H9 (cell line): ENCODE results near the gene PTCH1. TPM values are rescaled to one million over a fixed set of nuclear protein-coding genes. Genes with fewer than 3 reads are reported as not detected.

Experiments
- DNase-seq: peaks from one replicate; pipeline ENCODE4 v3.0.0-alpha.2; 2017
- H2AFZ ChIP-seq: one replicate; pipeline ENCODE4 v1.6.1; 2013; ENCODE audit warnings: mild to moderate bottlenecking, low read length, control low read depth, moderate library complexity
- H2AK5ac ChIP-seq: 2 replicates; pipeline ENCODE4 v1.6.1; 2013; ENCODE audit warnings: low read length, control low read depth, mixed read lengths; ENCODE audit not compliant: insufficient read length
- H2BK120ac ChIP-seq: one replicate; pipeline ENCODE4 v1.6.1; 2013; ENCODE audit warnings: low read depth, mild to moderate bottlenecking, low read length, control low read depth, inconsistent platforms; ENCODE audit not compliant: poor library complexity, severe bottlenecking
- H2BK12ac ChIP-seq: 2 replicates; pipeline ENCODE4 v1.6.1; 2013; ENCODE audit warnings: low read length, control low read depth, mixed read lengths, low read depth; ENCODE audit not compliant: insufficient read length
- H2BK15ac ChIP-seq: 2 replicates; pipeline ENCODE4 v1.6.1; 2013; ENCODE audit warnings: low read depth, low read length, control low read depth
- H2BK20ac ChIP-seq: one replicate; pipeline ENCODE4 v1.6.1; 2013; ENCODE audit warnings: low read depth, mild to moderate bottlenecking, low read length, control low read depth, inconsistent platforms; ENCODE audit not compliant: poor library complexity, severe bottlenecking
- H2BK5ac ChIP-seq: 2 replicates; pipeline ENCODE4 v1.6.1; 2013; ENCODE audit warnings: low read length, control low read depth, mixed read lengths; ENCODE audit not compliant: insufficient read length
- H3K14ac ChIP-seq: 2 replicates; pipeline ENCODE4 v1.6.1; 2013; ENCODE audit warnings: low read length, control low read depth; ENCODE audit not compliant: insufficient read depth
- H3K18ac ChIP-seq: 2 replicates; pipeline ENCODE4 v1.6.1; 2013; ENCODE audit warnings: low read depth, mild to moderate bottlenecking, mixed read lengths, low read length, control low read depth; ENCODE audit not compliant: insufficient read length
- H3K23ac ChIP-seq: 2 replicates; pipeline ENCODE4 v1.6.1; 2013; ENCODE audit warnings: low read length, control low read depth, mixed read lengths, low read depth; ENCODE audit not compliant: insufficient read length
- H3K23me2 ChIP-seq: 2 replicates; pipeline ENCODE4 v1.6.1; 2013; ENCODE audit warnings: low read depth, mild to moderate bottlenecking, mixed read lengths, low read length, control low read depth; ENCODE audit not compliant: insufficient read length, poor library complexity, severe bottlenecking
- H3K27ac ChIP-seq: 2 replicates; pipeline ENCODE4 v1.5.1; 2013; ENCODE audit warnings: low read length, control low read depth, mixed read lengths, low read depth; ENCODE audit not compliant: insufficient read length
- H3K27me3 ChIP-seq: 2 replicates; pipeline ENCODE4 v1.6.1; 2013; ENCODE audit warnings: low read length, control low read depth, inconsistent platforms; ENCODE audit not compliant: insufficient read depth
- H3K4ac ChIP-seq: 2 replicates; pipeline ENCODE4 v1.6.1; 2013; ENCODE audit warnings: low read depth, mild to moderate bottlenecking, control low read depth, inconsistent platforms, low read length, moderate library complexity
- H3K4me1 ChIP-seq: 2 replicates; pipeline ENCODE4 v1.6.1; 2013; ENCODE audit warnings: low read length, control low read depth, inconsistent platforms; ENCODE audit not compliant: insufficient read depth
- H3K4me2 ChIP-seq: 2 replicates; pipeline ENCODE4 v1.6.1; 2013; ENCODE audit warnings: low read length, control low read depth, mixed read lengths; ENCODE audit not compliant: insufficient read length, insufficient read depth
- H3K56ac ChIP-seq: 2 replicates; pipeline ENCODE4 v1.6.1; 2013; ENCODE audit warnings: low read depth, mild to moderate bottlenecking, mixed read lengths, low read length, control low read depth; ENCODE audit not compliant: insufficient read length
- H3K79me1 ChIP-seq: 2 replicates; pipeline ENCODE4 v1.6.1; 2013; ENCODE audit warnings: low read depth, mild to moderate bottlenecking, moderate library complexity, low read length, control low read depth, inconsistent platforms; ENCODE audit not compliant: insufficient read depth, poor library complexity, severe bottlenecking
- H3K79me2 ChIP-seq: 2 replicates; pipeline ENCODE4 v1.6.1; 2013; ENCODE audit warnings: low read length, control low read depth, inconsistent platforms; ENCODE audit not compliant: insufficient read depth
- H3K9ac ChIP-seq: 2 replicates; pipeline ENCODE4 v1.6.1; 2013; ENCODE audit warnings: low read length, control low read depth, mixed read lengths; ENCODE audit not compliant: insufficient read length; ENCODE audit errors: extremely low read depth
- H3K9me3 ChIP-seq: one replicate; pipeline ENCODE4 v1.6.1; 2013; ENCODE audit warnings: low read depth, low read length, inconsistent platforms; ENCODE audit not compliant: control insufficient read depth
- H3T11ph ChIP-seq: one replicate; pipeline ENCODE4 v1.6.1; 2013; ENCODE audit warnings: mild to moderate bottlenecking, low read length, control low read depth, inconsistent platforms
- H4K20me1 ChIP-seq: one replicate; pipeline ENCODE4 v1.6.1; 2013; ENCODE audit not compliant: control insufficient read depth, insufficient read length, insufficient read depth
- H4K5ac ChIP-seq: 2 replicates; pipeline ENCODE4 v1.6.1; 2013; ENCODE audit warnings: low read depth, mild to moderate bottlenecking, mixed read lengths, low read length, control low read depth; ENCODE audit not compliant: insufficient read length
- H4K8ac ChIP-seq: replicated peaks from 2 replicates; pipeline ENCODE4 v1.6.1; 2013; ENCODE audit warnings: low read length, control low read depth, mixed read lengths, low read depth; ENCODE audit not compliant: insufficient read length
- H4K91ac ChIP-seq: 2 replicates; pipeline ENCODE4 v1.6.1; 2013; ENCODE audit warnings: low read depth, mild to moderate bottlenecking, moderate library complexity, mixed read lengths, low read length, control low read depth; ENCODE audit not compliant: insufficient read length
- H3K27ac Mint-ChIP-seq, 3 experiments: 2 replicates in 2 of 3; 3 replicates in 1 of 3; pipeline ENCODE4 v1.8.0; 2020 to 2021; ENCODE audit warnings: mixed read lengths in 3 of 3, mild to moderate bottlenecking in 1 of 3, moderate library complexity in 1 of 3
- H3K27me3 Mint-ChIP-seq: 2 replicates; pipeline ENCODE4 v1.8.0; 2021; ENCODE audit warnings: low read depth, mild to moderate bottlenecking, moderate library complexity, mixed read lengths
- H3K36me3 Mint-ChIP-seq, 3 experiments: 2 replicates in 2 of 3; 3 replicates in 1 of 3; pipeline ENCODE4 v1.8.0; 2020 to 2021; ENCODE audit warnings: low read depth in 3 of 3, mixed read lengths in 3 of 3; ENCODE audit not compliant: insufficient read depth in 1 of 3
- H3K4me1 Mint-ChIP-seq, 2 experiments: 2 replicates each; pipeline ENCODE4 v1.8.0; 2020; ENCODE audit warnings: mixed read lengths in 2 of 2
- H3K4me3 Mint-ChIP-seq, 2 experiments: 2 replicates in 1 of 2; 3 replicates in 1 of 2; pipeline ENCODE4 v1.8.0; 2020 to 2021; ENCODE audit warnings: mild to moderate bottlenecking in 2 of 2, mixed read lengths in 2 of 2, moderate library complexity in 1 of 2
- H3K9me3 Mint-ChIP-seq, 2 experiments: 2 replicates in 1 of 2; 3 replicates in 1 of 2; pipeline ENCODE4 v1.8.0; 2020; ENCODE audit warnings: mild to moderate bottlenecking in 2 of 2, mixed read lengths in 2 of 2, moderate library complexity in 1 of 2
- WGBS: extraction: QIAGEN DNeasy Blood & Tissue Kit; methylation state at CpG from one replicate; pipeline ENCODE4 v1.1.7; 2013; ENCODE audit warnings: missing lambda C conversion rate, low lambda C conversion rate, mixed read lengths; ENCODE audit not compliant: insufficient read length; ENCODE audit errors: extremely low coverage; 5-methylcytosine and 5-hydroxymethylcytosine counted together
- total RNA-seq: library from RNA; stranded (reverse); gene quantifications from 2 replicates; pipeline ENCODE4 v1.2.1, GENCODE V29; 2021
- TF ChIP-seq, protein P1 (sequence below): fragments of 200-600 bp; sonication (generic); conservative IDR thresholded peaks from 3 replicates; pipeline ENCODE4 v1.8.0; 2021; ENCODE audit warnings: antibody characterized with exemption, mild to moderate bottlenecking

Gene PTCH1
- total RNA-seq, 1 experiment from 2014 or later: 9.1 TPM

DNA sequence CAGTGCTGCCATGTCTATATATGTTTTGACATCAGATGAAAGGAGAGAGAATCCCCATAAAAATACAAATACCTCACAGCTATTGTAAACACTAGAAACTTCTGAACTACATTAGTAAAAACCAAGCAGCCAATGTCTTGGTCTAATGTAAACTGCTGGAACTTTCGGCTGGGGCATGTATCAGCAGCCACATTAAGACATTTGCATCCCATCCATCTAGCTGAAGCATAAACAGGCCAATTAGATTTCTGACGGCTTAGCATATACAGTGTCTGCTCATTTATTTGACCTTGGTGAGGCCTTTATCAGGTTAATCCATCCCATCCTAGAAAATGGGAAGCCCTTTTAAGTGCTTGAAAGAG lies 65.7 kb downstream of the PTCH1 start:
- H2AFZ ChIP-seq: no peak overlapping the region
- H3T11ph ChIP-seq: no peak overlapping the region
- TF ChIP-seq, protein P1, sequence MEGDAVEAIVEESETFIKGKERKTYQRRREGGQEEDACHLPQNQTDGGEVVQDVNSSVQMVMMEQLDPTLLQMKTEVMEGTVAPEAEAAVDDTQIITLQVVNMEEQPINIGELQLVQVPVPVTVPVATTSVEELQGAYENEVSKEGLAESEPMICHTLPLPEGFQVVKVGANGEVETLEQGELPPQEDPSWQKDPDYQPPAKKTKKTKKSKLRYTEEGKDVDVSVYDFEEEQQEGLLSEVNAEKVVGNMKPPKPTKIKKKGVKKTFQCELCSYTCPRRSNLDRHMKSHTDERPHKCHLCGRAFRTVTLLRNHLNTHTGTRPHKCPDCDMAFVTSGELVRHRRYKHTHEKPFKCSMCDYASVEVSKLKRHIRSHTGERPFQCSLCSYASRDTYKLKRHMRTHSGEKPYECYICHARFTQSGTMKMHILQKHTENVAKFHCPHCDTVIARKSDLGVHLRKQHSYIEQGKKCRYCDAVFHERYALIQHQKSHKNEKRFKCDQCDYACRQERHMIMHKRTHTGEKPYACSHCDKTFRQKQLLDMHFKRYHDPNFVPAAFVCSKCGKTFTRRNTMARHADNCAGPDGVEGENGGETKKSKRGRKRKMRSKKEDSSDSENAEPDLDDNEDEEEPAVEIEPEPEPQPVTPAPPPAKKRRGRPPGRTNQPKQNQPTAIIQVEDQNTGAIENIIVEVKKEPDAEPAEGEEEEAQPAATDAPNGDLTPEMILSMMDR: no peak
- H3K27me3 ChIP-seq: no peaks in the 10 kb centered on the region
- H3K4me3 Mint-ChIP-seq: no peak overlapping the region
- no peak overlapping the region for H3K18ac ChIP-seq
- H2BK15ac ChIP-seq: no peak overlapping the region
- no peak overlapping the region for H4K5ac ChIP-seq
- peaks cover 52% of the 10 kb centered on the region for H3K27me3 Mint-ChIP-seq
- H3K4ac ChIP-seq: no peak overlapping the region
- peaks cover 29 to 61% (median 49%) of the 10 kb centered on the region in 3 experiments; a peak in 6 of 7 replicates for H3K36me3 Mint-ChIP-seq
- no peaks in the 10 kb centered on the region for H3K9me3 Mint-ChIP-seq
- no peak overlapping the region for H2BK20ac ChIP-seq
- H2BK12ac ChIP-seq: no peak overlapping the region
- no peak overlapping the region for H2BK120ac ChIP-seq
- H3K9ac ChIP-seq: no peak overlapping the region
- no peak overlapping the region for H3K23ac ChIP-seq
- H3K9me3 ChIP-seq: no peaks in the 10 kb centered on the region
- H3K79me2 ChIP-seq: no peaks in the 10 kb centered on the region
- H2AK5ac ChIP-seq: no peak overlapping the region
- H3K4me1 Mint-ChIP-seq: peaks cover 46 to 60% of the 10 kb centered on the region in 2 experiments
- H3K23me2 ChIP-seq: no peaks in the 10 kb centered on the region
- H3K56ac ChIP-seq: no peak overlapping the region
- H4K8ac ChIP-seq: no peak overlapping the region
- H4K20me1 ChIP-seq: no peaks in the 10 kb centered on the region
- peaks cover 5% of the 10 kb centered on the region; the same call in 1 of the 2 replicates for H3K4me1 ChIP-seq
- no peaks in the 10 kb centered on the region for H3K79me1 ChIP-seq
- DNase-seq: no peak
- H3K27ac Mint-ChIP-seq: 0 out of 7 replicates have a peak overlapping the region, but pooled peaks of 1 of the 3 experiments have one; percentile 84
- H4K91ac ChIP-seq: no peak overlapping the region
- H3K27ac ChIP-seq: no peak overlapping the region
- H2BK5ac ChIP-seq: no peak overlapping the region
- no peak overlapping the region for H3K4me2 ChIP-seq
- no peak overlapping the region for H3K14ac ChIP-seq
- no CpG with 5 or more reads among the region's 2 CpGs for WGBS
